Chondrocyte (in vitro differentiated cells): ENCODE data around the gene ABCB8. TPM values are rescaled to one million over a fixed set of nuclear protein-coding genes. Genes with fewer than 3 reads are reported as not detected.

Experiments
- DNase-seq: peaks from one replicate; pipeline ENCODE4 v3.0.0; 2021; ENCODE audit warnings: mixed read lengths, low spot score
- H3K27ac Mint-ChIP-seq: one replicate; pipeline ENCODE4 v1.8.0; 2021; ENCODE audit warnings: mild to moderate bottlenecking, moderate library complexity, mixed read lengths; ENCODE audit not compliant: unreplicated experiment
- H3K27me3 Mint-ChIP-seq: 2 replicates; pipeline ENCODE4 v1.8.0; 2021; ENCODE audit warnings: low read depth, mixed read lengths
- H3K36me3 Mint-ChIP-seq: 2 replicates; pipeline ENCODE4 v1.8.0; 2021; ENCODE audit warnings: low read depth, mixed read lengths
- H3K4me1 Mint-ChIP-seq: 2 replicates; pipeline ENCODE4 v1.8.0; 2021; ENCODE audit warnings: low read depth, mild to moderate bottlenecking, mixed read lengths
- H3K4me3 Mint-ChIP-seq: one replicate; pipeline ENCODE4 v1.8.0; 2021; ENCODE audit warnings: mild to moderate bottlenecking, moderate library complexity, mixed read lengths; ENCODE audit not compliant: unreplicated experiment
- H3K9me3 Mint-ChIP-seq: 2 replicates; pipeline ENCODE4 v1.8.0; 2021; ENCODE audit warnings: low read depth, mixed read lengths
- total RNA-seq: library from RNA; stranded (reverse); gene quantifications from 3 replicates; pipeline ENCODE4 v1.2.1, GENCODE V29; 2021
- TF ChIP-seq, protein P1 (sequence below): fragments of 200-600 bp; sonication (generic); IDR thresholded peaks from 2 replicates; pipeline ENCODE4 v1.5.0; 2021; ENCODE audit warnings: antibody characterized with exemption, mild to moderate bottlenecking, moderate library complexity

ABCB8 gene
- total RNA-seq, 1 donor from 2014 or later = 30.2 TPM

GRCh38 chr7:151093748-151094147 lies 65.5 kb downstream of the ABCB8 start:
- no peak overlapping the region for H3K27ac Mint-ChIP-seq
- no peak overlapping the region for H3K4me3 Mint-ChIP-seq
- no peaks in the 10 kb centered on the region for H3K36me3 Mint-ChIP-seq
- peaks cover 37% of the 10 kb centered on the region for H3K4me1 Mint-ChIP-seq
- DNase-seq = no peak
- H3K9me3 Mint-ChIP-seq = no peaks in the 10 kb centered on the region
- TF ChIP-seq, protein P1, sequence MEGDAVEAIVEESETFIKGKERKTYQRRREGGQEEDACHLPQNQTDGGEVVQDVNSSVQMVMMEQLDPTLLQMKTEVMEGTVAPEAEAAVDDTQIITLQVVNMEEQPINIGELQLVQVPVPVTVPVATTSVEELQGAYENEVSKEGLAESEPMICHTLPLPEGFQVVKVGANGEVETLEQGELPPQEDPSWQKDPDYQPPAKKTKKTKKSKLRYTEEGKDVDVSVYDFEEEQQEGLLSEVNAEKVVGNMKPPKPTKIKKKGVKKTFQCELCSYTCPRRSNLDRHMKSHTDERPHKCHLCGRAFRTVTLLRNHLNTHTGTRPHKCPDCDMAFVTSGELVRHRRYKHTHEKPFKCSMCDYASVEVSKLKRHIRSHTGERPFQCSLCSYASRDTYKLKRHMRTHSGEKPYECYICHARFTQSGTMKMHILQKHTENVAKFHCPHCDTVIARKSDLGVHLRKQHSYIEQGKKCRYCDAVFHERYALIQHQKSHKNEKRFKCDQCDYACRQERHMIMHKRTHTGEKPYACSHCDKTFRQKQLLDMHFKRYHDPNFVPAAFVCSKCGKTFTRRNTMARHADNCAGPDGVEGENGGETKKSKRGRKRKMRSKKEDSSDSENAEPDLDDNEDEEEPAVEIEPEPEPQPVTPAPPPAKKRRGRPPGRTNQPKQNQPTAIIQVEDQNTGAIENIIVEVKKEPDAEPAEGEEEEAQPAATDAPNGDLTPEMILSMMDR = no peak
- no peaks in the 10 kb centered on the region for H3K27me3 Mint-ChIP-seq

DNA sequence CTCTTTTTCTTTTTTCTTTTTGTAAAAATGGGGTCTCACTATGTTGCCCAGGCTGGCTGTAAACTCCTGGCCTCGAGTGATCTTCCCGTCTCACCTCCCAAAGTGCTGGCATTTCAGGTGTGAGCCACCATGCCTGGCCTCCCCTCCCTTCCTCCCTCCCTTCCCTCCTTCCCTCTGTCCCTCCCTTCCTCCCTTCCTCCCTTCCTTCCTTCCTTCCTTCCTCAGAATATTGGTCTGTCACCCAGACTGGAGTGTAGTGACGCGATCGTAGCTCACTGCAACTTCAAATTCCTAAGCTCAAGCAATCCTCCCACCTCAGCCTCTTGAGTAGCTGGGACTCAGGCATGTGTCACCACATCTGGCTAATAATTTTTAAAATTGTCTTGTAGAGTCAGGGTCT lies 66.4 kb downstream of the ABCB8 start:
- Mint-ChIP-seq H3K27ac (peak overlapping the region; percentile 57), H3K4me3 (no peak overlapping the region), H3K36me3 (no peaks in the 10 kb centered on the region), H3K4me1 (peaks cover 28% of the 10 kb centered on the region), H3K27me3 (no peaks in the 10 kb centered on the region), H3K9me3 (no peaks in the 10 kb centered on the region)
- DNase-seq = no peak
- TF ChIP-seq, protein P1 = no peak

- TF ChIP-seq, protein P1 = peak; percentile 18
- no peaks in the 10 kb centered on the region for H3K36me3 Mint-ChIP-seq
- no peak for DNase-seq
- peaks cover 22% of the 10 kb centered on the region for H3K4me1 Mint-ChIP-seq
- peak overlapping the region; percentile 57 for H3K27ac Mint-ChIP-seq
- no peak overlapping the region for H3K4me3 Mint-ChIP-seq
- H3K9me3 Mint-ChIP-seq = no peaks in the 10 kb centered on the region
- H3K27me3 Mint-ChIP-seq = no peaks in the 10 kb centered on the region
Observed at GRCh38 chr7:151095123-151095797, 67.0 kb downstream of the ABCB8 start.

GRCh38 chr7:151095828-151096475 lies 67.7 kb downstream of the ABCB8 start:
- TF ChIP-seq, protein P1 = no peak
- Mint-ChIP-seq H3K27ac (peak overlapping the region; percentile 59), H3K4me1 (peaks cover 18% of the 10 kb centered on the region), H3K4me3 (no peak overlapping the region), H3K27me3 (no peaks in the 10 kb centered on the region), H3K36me3 (no peaks in the 10 kb centered on the region), H3K9me3 (no peaks in the 10 kb centered on the region)
- no peak for DNase-seq

Other genes with a start within 250 kb of the ABCB8 start
- gene TMEM176B, start 228.1 kb upstream of the ABCB8 start, total RNA-seq = 0.36 to 0.37 TPM in 2 of 3 replicates, not detected in the other
- not detected in 3 replicates for gene TMEM176A, start 227.7 kb upstream of the ABCB8 start, total RNA-seq
- gene AOC1, start 175.9 kb upstream of the ABCB8 start, total RNA-seq = not detected in 3 replicates
- gene KCNH2, start 50.1 kb upstream of the ABCB8 start, total RNA-seq = 0.19 to 0.33 TPM (median 0.30 TPM) in 3 replicates
- not detected in 3 replicates for gene NOS3, start 37.4 kb upstream of the ABCB8 start, total RNA-seq
- 1.5 to 1.6 TPM in 2 of 3 replicates, not detected in the other for gene ATG9B, start 4.0 kb upstream of the ABCB8 start, total RNA-seq
- 2.2 to 4.9 TPM (median 2.4 TPM) in 3 replicates for gene ASIC3, start 20.1 kb downstream of the ABCB8 start, total RNA-seq
- gene CDK5, start 29.4 kb downstream of the ABCB8 start, total RNA-seq = 23.9 to 25.4 TPM (median 24.0 TPM) in 3 replicates
- 340 to 379 TPM (median 371 TPM) in 3 replicates for gene SLC4A2, start 31.1 kb downstream of the ABCB8 start, total RNA-seq
- gene FASTK, start 52.4 kb downstream of the ABCB8 start, total RNA-seq = 83.8 to 146 TPM (median 94.0 TPM) in 3 replicates
- gene TMUB1, start 55.0 kb downstream of the ABCB8 start, total RNA-seq = 31.2 to 43.2 TPM (median 33.2 TPM) in 3 replicates
- gene AGAP3, start 58.0 kb downstream of the ABCB8 start, total RNA-seq = 77.8 to 116 TPM (median 91.4 TPM) in 3 replicates
- not detected in 3 replicates for gene GBX1, start 139.2 kb downstream of the ABCB8 start, total RNA-seq
- not detected in 3 replicates for gene ASB10, start 158.8 kb downstream of the ABCB8 start, total RNA-seq
- gene H2BK1, start 182.0 kb downstream of the ABCB8 start, total RNA-seq = not detected in 3 replicates
- 35.8 to 42.2 TPM (median 37.7 TPM) in 3 replicates for gene ABCF2, start 198.8 kb downstream of the ABCB8 start, total RNA-seq
- 98.3 to 135 TPM (median 101 TPM) in 3 replicates for gene CHPF2, start 204.0 kb downstream of the ABCB8 start, total RNA-seq
- 105 to 125 TPM (median 120 TPM) in 3 replicates for gene SMARCD3, start 220.2 kb downstream of the ABCB8 start, total RNA-seq